Natural killer cell (primary cell): ENCODE results near the gene CPA2. TPM values are rescaled to one million over a fixed set of nuclear protein-coding genes. Genes with fewer than 3 reads are reported as not detected.

ENCODE experiments used
- ATAC-seq, 3 donors: fragments of 150-1000 bp in 2 of 3; fragments of 200-7000 bp in 1 of 3; cut with Tn5 transposase; 1 replicate in 1 of 3; 2 replicates in 2 of 3; pipeline ENCODE4 v1.10.0; 2021; ENCODE audit warnings: mild to moderate bottlenecking in 2 of 3, moderate library complexity in 2 of 3
- DNase-seq, 2 donors: peaks; one replicate each; pipeline versions ENCODE4 v3.0.0 to v3.0.0-alpha.2; 2013 to 2021; ENCODE audit warnings: mixed read lengths in 1 of 2
- H3K27ac ChIP-seq: one replicate; pipeline ENCODE4 v1.5.1; 2013; ENCODE audit warnings: mild to moderate bottlenecking, low read length
- H3K27me3 ChIP-seq: one replicate; pipeline ENCODE4 v1.6.1; 2013; ENCODE audit warnings: low read length; ENCODE audit not compliant: control insufficient read depth, insufficient read depth
- H3K36me3 ChIP-seq: one replicate; pipeline ENCODE4 v1.6.1; 2013; ENCODE audit warnings: low read length; ENCODE audit not compliant: control insufficient read depth, insufficient read depth
- H3K4me1 ChIP-seq: one replicate; pipeline ENCODE4 v1.6.1; 2013; ENCODE audit warnings: low read length; ENCODE audit not compliant: control insufficient read depth, insufficient read depth
- H3K4me3 ChIP-seq: one replicate; pipeline ENCODE4 v1.5.1; 2013; ENCODE audit warnings: low read length
- H3K9me3 ChIP-seq: one replicate; pipeline ENCODE4 v1.6.1; 2013; ENCODE audit warnings: low read length; ENCODE audit not compliant: control insufficient read depth, insufficient read depth
- H3K27ac Mint-ChIP-seq, 2 donors: one replicate each; pipeline ENCODE4 v1.8.0; 2022; ENCODE audit warnings: mild to moderate bottlenecking in 2 of 2, mixed read lengths in 2 of 2, moderate library complexity in 1 of 2
- H3K27me3 Mint-ChIP-seq, 2 donors: one replicate each; pipeline ENCODE4 v1.8.0; 2022; ENCODE audit warnings: low read depth in 2 of 2, mixed read lengths in 2 of 2
- H3K36me3 Mint-ChIP-seq: one replicate; pipeline ENCODE4 v1.8.0; 2022; ENCODE audit warnings: mixed read lengths
- H3K4me1 Mint-ChIP-seq, 2 donors: one replicate each; pipeline ENCODE4 v1.8.0; 2022; ENCODE audit warnings: mixed read lengths in 2 of 2
- H3K4me3 Mint-ChIP-seq: one replicate; pipeline ENCODE4 v1.8.0; 2022; ENCODE audit warnings: mild to moderate bottlenecking, moderate library complexity, mixed read lengths
- H3K9me3 Mint-ChIP-seq, 2 donors: one replicate each; pipeline ENCODE4 v1.8.0; 2022; ENCODE audit warnings: mixed read lengths in 2 of 2
- WGBS: methylation state at CpG from one replicate; pipeline ENCODE4 v1.1.7; 2013; ENCODE audit warnings: missing lambda C conversion rate; ENCODE audit not compliant: insufficient coverage; 5-methylcytosine and 5-hydroxymethylcytosine counted together
- intact Hi-C: fragments of 100-400 bp; cut with micrococcal nuclease; formaldehyde crosslinking; loops from one replicate; pipeline ENCODE4 v1.14.2; 2022
- total RNA-seq, 4 donors: library from RNA; stranded (reverse); fragments of 120-200 nt in 1 of 4; gene quantifications; one replicate each; pipeline versions ENCODE4 v1.2.3 to v1.2.4, GENCODE V29; 2013 to 2022
- TF ChIP-seq, protein P1 (sequence below): fragments of 200-600 bp; IDR thresholded peaks from one replicate; pipeline ENCODE4 v1.8.0; 2022; ENCODE audit warnings: antibody characterized with exemption

Gene CPA2
- total RNA-seq, 3 donors from 2014 or later (not counting 1 experiment from before 2014, with no cell fraction given): not detected

DNA sequence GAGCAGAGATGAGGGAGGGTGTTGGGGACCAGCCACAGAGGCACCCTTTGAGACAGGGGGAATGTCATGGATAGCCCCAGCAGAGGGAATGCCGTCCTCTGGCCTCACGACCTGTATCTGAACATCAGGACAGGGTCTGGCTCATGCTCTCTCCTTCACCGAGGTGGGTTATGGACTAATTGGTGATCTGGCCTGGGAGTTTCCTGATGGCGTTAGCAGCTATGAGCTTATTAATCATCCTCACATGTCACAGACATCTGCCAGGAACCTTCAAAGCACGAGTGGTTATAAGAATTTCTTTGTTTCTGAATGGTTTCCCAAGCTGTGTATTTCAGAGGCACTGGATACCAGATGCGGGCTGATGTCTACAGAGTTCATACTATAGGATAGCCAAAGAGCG, 33.2 kb downstream of the CPA2 start:
- H3K9me3 Mint-ChIP-seq: no peaks in the 10 kb centered on the region
- ATAC-seq: no peak
- TF ChIP-seq, protein P1, sequence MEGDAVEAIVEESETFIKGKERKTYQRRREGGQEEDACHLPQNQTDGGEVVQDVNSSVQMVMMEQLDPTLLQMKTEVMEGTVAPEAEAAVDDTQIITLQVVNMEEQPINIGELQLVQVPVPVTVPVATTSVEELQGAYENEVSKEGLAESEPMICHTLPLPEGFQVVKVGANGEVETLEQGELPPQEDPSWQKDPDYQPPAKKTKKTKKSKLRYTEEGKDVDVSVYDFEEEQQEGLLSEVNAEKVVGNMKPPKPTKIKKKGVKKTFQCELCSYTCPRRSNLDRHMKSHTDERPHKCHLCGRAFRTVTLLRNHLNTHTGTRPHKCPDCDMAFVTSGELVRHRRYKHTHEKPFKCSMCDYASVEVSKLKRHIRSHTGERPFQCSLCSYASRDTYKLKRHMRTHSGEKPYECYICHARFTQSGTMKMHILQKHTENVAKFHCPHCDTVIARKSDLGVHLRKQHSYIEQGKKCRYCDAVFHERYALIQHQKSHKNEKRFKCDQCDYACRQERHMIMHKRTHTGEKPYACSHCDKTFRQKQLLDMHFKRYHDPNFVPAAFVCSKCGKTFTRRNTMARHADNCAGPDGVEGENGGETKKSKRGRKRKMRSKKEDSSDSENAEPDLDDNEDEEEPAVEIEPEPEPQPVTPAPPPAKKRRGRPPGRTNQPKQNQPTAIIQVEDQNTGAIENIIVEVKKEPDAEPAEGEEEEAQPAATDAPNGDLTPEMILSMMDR: no peak
- Histone ChIP-seq H3K9me3 (no peaks in the 10 kb centered on the region), H3K4me3 (no peak overlapping the region), H3K27me3 (no peaks in the 10 kb centered on the region), H3K36me3 (no peaks in the 10 kb centered on the region), H3K27ac (no peak overlapping the region), H3K4me1 (no peaks in the 10 kb centered on the region)
- H3K27me3 Mint-ChIP-seq: peaks cover 3 to 10% of the 10 kb centered on the region in 2 donors
- 88% methylated on average over 7 of the region's 7 CpGs for WGBS
- H3K4me1 Mint-ChIP-seq: no peaks in the 10 kb centered on the region
- H3K27ac Mint-ChIP-seq: no peak overlapping the region
- DNase-seq: no peak
- intact Hi-C loops: no loop called here
- no peak overlapping the region for H3K4me3 Mint-ChIP-seq
- no peaks in the 10 kb centered on the region for H3K36me3 Mint-ChIP-seq

DNA sequence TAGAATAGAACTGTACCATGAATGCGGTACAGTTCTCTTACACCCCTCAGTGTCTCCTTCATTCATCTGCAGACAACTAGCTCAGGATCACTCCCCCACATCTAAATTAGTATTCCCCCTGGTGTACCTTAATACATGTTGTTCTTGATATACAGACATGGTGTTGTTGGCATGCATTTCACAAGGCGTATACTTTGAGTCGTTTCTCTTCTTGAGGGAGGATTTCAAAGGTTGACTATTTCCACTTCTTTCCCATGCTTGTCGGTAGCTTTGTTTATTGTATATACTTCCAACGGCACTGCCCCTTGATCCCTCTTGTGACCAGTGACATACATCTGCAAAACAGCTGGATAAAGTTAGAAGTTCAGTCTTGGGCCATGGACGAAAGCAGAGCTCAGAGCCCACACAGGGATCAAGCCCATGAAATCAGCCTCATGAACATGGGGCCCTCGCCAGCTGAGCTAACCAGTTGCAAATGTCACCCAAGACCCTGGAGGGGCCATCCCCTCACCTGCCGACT, 34.9 kb downstream of the CPA2 start:
- no peak for DNase-seq
- no peaks in the 10 kb centered on the region for H3K9me3 Mint-ChIP-seq
- peaks cover 4 to 10% of the 10 kb centered on the region in 2 donors for H3K27me3 Mint-ChIP-seq
- Histone ChIP-seq H3K9me3 (no peaks in the 10 kb centered on the region), H3K4me3 (no peak overlapping the region), H3K27ac (no peak overlapping the region), H3K36me3 (no peaks in the 10 kb centered on the region), H3K27me3 (no peaks in the 10 kb centered on the region), H3K4me1 (no peaks in the 10 kb centered on the region)
- no peaks in the 10 kb centered on the region for H3K36me3 Mint-ChIP-seq
- no peaks in the 10 kb centered on the region for H3K4me1 Mint-ChIP-seq
- 89% methylated on average over 7 of the region's 8 CpGs for WGBS
- ATAC-seq: no peak
- no peak overlapping the region for H3K4me3 Mint-ChIP-seq
- intact Hi-C loops: no loop called here
- TF ChIP-seq, protein P1: no peak
- H3K27ac Mint-ChIP-seq: no peak overlapping the region

DNA sequence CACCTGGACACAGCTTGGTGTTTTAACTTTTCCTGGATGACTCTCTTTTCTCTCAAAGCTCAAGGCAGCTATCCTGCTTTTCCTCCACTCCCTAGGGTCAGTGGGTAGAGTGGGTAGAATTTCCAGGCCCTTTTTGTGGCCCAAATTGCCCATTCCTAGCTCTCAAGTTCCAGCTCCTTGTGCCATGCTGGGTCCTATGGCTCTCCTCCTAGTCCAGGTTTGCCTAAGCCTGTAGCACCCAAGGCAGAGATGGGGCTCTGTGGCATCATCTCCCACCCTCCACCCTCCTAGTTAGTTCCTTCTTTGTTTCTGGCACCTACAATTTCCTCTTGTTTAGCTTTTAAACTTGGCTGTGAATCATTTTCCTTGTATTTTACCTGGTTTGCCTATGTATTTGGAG, 36.0 kb downstream of the CPA2 start:
- Mint-ChIP-seq H3K4me3 (no peak overlapping the region), H3K36me3 (no peaks in the 10 kb centered on the region), H3K4me1 (no peaks in the 10 kb centered on the region), H3K9me3 (no peaks in the 10 kb centered on the region), H3K27ac (no peak overlapping the region), H3K27me3 (peaks cover 4 to 10% of the 10 kb centered on the region in 2 donors)
- Histone ChIP-seq H3K27ac (no peak overlapping the region), H3K36me3 (no peaks in the 10 kb centered on the region), H3K4me3 (no peak overlapping the region), H3K9me3 (no peaks in the 10 kb centered on the region), H3K27me3 (no peaks in the 10 kb centered on the region), H3K4me1 (no peaks in the 10 kb centered on the region)
- intact Hi-C loops: no loop called here
- TF ChIP-seq, protein P1: no peak
- DNase-seq (no peak), ATAC-seq (no peak)

DNA sequence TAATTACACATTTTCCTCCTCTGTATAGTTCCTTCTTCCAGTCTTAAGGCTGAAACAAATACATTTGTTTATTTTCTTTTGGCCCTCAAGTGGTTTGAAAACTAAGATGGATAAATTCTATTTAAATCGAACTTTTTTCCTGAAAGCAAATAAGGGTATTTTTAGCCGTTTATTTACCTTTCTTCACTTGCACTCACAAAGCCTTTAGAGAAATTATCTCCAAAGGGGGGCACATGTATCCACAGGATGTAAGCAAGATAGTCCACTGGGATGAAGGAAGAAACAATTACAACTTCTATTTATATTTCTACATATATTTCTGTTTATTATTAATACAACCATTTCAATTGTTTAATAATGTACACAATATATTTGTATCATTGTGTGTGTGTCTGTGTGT, 36.5 kb downstream of the CPA2 start:
- Histone ChIP-seq H3K4me1 (no peaks in the 10 kb centered on the region), H3K27ac (no peak overlapping the region), H3K36me3 (no peaks in the 10 kb centered on the region), H3K9me3 (no peaks in the 10 kb centered on the region), H3K4me3 (no peak overlapping the region), H3K27me3 (no peaks in the 10 kb centered on the region)
- no peak overlapping the region for H3K4me3 Mint-ChIP-seq
- no CpG with 5 or more reads among the region's 2 CpGs for WGBS
- TF ChIP-seq, protein P1: no peak
- no peaks in the 10 kb centered on the region for H3K9me3 Mint-ChIP-seq
- H3K27ac Mint-ChIP-seq: no peak overlapping the region
- DNase-seq (no peak), ATAC-seq (no peak)
- no peaks in the 10 kb centered on the region for H3K4me1 Mint-ChIP-seq
- H3K36me3 Mint-ChIP-seq: no peaks in the 10 kb centered on the region
- peaks cover 4 to 10% of the 10 kb centered on the region in 2 donors for H3K27me3 Mint-ChIP-seq
- intact Hi-C loops: no loop called here
